ENCODE data around the gene UNC79.

The UNC79 gene

DNA sequence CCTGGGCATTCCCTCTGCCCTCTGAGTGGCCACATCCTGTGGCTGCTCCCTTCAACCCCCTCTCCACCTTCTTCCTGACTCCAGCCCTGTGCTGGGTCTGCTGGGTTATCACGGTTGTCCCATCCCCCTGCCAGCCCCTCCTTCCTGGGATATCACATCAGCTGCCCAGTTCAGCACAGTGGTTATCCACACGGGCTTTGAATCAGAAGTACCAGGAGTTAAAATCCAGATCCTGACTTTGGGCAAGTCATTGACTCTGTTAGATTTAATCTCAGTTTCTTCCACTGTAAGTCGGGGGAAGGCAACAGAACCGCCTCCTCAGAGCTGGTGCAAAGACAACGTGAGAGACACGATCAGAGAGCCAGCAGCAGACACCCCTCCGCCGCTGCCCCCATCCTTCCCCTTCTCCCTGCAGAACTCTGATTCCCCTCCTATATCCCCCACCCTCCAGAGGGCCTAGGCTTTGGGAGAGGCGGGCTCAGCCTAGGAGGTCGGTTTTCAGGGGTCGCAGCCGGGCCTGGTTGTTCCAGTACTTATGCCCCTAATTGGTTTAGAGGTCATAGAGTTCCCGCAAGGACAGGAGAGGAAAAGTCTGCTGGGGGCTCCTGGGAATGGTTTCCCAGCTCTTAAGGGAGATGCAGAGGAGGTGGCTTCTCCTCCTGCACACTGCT is 315.0 kb downstream of the UNC79 start:
- no peak overlapping the region for H3K27ac ChIP-seq (ENCODE audit: low read depth, low read length)
- no peaks in the 10 kb centered on the region for H3K9me2 ChIP-seq (replicated peaks; ENCODE audit: insufficient read depth, low read length)
- H3K9ac ChIP-seq (ENCODE audit: low read length) = no peak overlapping the region
- no peaks in the 10 kb centered on the region for H3K79me2 ChIP-seq (ENCODE audit: insufficient read depth, low read length)
- no peaks in the 10 kb centered on the region for H3K36me3 ChIP-seq (ENCODE audit: low read length)
- H3K27me3 ChIP-seq (ENCODE audit: low read length) = no peaks in the 10 kb centered on the region
- H3K4me3 ChIP-seq (ENCODE audit: insufficient read depth, low read length, poor library complexity, severe bottlenecking) = no peak overlapping the region
- H2AFZ ChIP-seq (ENCODE audit: low read depth, low read length, severe bottlenecking) = no peak overlapping the region
- no peaks in the 10 kb centered on the region for H3F3A ChIP-seq (ENCODE audit: insufficient read depth)
- H3K4me2 ChIP-seq (ENCODE audit: low read depth, low read length, poor library complexity, severe bottlenecking) = no peak overlapping the region
- H4K20me1 ChIP-seq (ENCODE audit: low read depth, low read length) = no peaks in the 10 kb centered on the region
- H3K9me3 ChIP-seq (ENCODE audit: insufficient read depth, low read length) = no peaks in the 10 kb centered on the region
- TF ChIP-seq EZH2phosphoT487 (conservative IDR thresholded peaks at IDR 0.05; ENCODE audit: low read length) (no peak), CTCF (IDR thresholded peaks at IDR 0.05; ENCODE audit: insufficient read depth, low read length, poor library complexity, severe bottlenecking) (no peak)

DNA sequence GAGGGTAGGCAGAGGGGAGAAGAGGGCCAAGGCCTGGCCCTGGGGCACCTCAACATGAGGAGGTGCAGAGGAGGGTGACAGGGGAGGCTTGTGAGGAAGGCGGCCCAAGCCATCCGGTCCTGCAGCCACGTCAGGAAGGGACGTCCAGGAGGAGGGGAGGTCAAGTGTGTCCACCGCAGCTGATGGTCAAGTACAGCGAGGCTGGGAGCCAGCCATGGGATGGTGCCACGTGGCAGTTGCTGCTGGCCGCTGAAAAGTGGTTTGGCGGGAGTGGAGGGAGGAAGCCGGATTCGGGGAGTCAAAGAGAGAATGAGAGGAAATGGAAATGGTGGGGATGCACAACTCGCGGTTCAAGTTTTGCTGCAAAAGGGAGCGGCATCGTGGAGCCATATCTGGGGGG is 316.4 kb downstream of the UNC79 start:
- H3K27ac ChIP-seq (ENCODE audit: low read depth, low read length) = no peak overlapping the region
- H3K9ac ChIP-seq (ENCODE audit: low read length) = no peak overlapping the region
- H3K27me3 ChIP-seq (ENCODE audit: low read length) = no peaks in the 10 kb centered on the region
- no peaks in the 10 kb centered on the region for H3K9me2 ChIP-seq (replicated peaks; ENCODE audit: insufficient read depth, low read length)
- H3K79me2 ChIP-seq (ENCODE audit: insufficient read depth, low read length) = no peaks in the 10 kb centered on the region
- no peaks in the 10 kb centered on the region for H3K9me3 ChIP-seq (ENCODE audit: insufficient read depth, low read length)
- no peaks in the 10 kb centered on the region for H3K36me3 ChIP-seq (ENCODE audit: low read length)
- no peak overlapping the region for H3K4me2 ChIP-seq (ENCODE audit: low read depth, low read length, poor library complexity, severe bottlenecking)
- no peak overlapping the region for H3K4me3 ChIP-seq (ENCODE audit: insufficient read depth, low read length, poor library complexity, severe bottlenecking)
- no peak overlapping the region for H2AFZ ChIP-seq (ENCODE audit: low read depth, low read length, severe bottlenecking)
- TF ChIP-seq CTCF (IDR thresholded peaks at IDR 0.05; ENCODE audit: insufficient read depth, low read length, poor library complexity, severe bottlenecking) (no peak), EZH2phosphoT487 (conservative IDR thresholded peaks at IDR 0.05; ENCODE audit: low read length) (no peak)
- no peaks in the 10 kb centered on the region for H4K20me1 ChIP-seq (ENCODE audit: low read depth, low read length)
- H3F3A ChIP-seq (ENCODE audit: insufficient read depth) = no peaks in the 10 kb centered on the region

DNA sequence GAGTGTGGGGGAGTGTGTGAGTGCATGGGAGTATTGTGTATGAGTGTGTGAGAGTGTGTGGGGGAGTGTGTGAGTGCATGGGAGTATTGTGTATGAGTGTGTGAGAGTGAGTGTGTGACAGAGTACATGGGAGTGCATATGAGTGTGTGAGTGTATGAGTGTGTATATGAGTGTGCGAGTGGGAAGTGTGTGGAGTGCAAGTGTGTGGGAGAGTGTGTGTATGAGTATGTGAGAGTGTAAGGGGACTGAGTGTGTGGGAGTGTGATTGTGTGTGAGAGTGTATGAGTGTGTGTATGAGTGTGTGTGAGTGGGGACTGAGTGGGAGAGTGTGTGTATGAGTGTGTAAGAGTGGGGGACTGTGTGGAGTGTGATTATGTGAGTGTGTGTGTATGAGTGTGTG is 316.8 kb downstream of the UNC79 start:
- Histone ChIP-seq H3K9me3 (ENCODE audit: insufficient read depth, low read length) (no peaks in the 10 kb centered on the region), H2AFZ (ENCODE audit: low read depth, low read length, severe bottlenecking) (no peak overlapping the region), H3K79me2 (ENCODE audit: insufficient read depth, low read length) (no peaks in the 10 kb centered on the region), H3K9ac (ENCODE audit: low read length) (no peak overlapping the region), H3F3A (ENCODE audit: insufficient read depth) (no peaks in the 10 kb centered on the region), H3K4me2 (ENCODE audit: low read depth, low read length, poor library complexity, severe bottlenecking) (no peak overlapping the region), H3K27me3 (ENCODE audit: low read length) (no peaks in the 10 kb centered on the region), H3K4me3 (ENCODE audit: insufficient read depth, low read length, poor library complexity, severe bottlenecking) (no peak overlapping the region), H3K27ac (ENCODE audit: low read depth, low read length) (no peak overlapping the region), H4K20me1 (ENCODE audit: low read depth, low read length) (no peaks in the 10 kb centered on the region), H3K36me3 (ENCODE audit: low read length) (no peaks in the 10 kb centered on the region), H3K9me2 (replicated peaks; ENCODE audit: insufficient read depth, low read length) (no peaks in the 10 kb centered on the region)
- no peak for TF ChIP-seq CTCF (IDR thresholded peaks at IDR 0.05; ENCODE audit: insufficient read depth, low read length, poor library complexity, severe bottlenecking)
- no peak for TF ChIP-seq EZH2phosphoT487 (conservative IDR thresholded peaks at IDR 0.05; ENCODE audit: low read length)
